ENCODE measurements around the gene ADCY7. TPM values are rescaled to one million over a fixed set of nuclear protein-coding genes. Genes with fewer than 3 reads are reported as not detected.

Gene ADCY7
- polyA plus RNA-seq, 1 experiment, result 13.2 TPM

DNA sequence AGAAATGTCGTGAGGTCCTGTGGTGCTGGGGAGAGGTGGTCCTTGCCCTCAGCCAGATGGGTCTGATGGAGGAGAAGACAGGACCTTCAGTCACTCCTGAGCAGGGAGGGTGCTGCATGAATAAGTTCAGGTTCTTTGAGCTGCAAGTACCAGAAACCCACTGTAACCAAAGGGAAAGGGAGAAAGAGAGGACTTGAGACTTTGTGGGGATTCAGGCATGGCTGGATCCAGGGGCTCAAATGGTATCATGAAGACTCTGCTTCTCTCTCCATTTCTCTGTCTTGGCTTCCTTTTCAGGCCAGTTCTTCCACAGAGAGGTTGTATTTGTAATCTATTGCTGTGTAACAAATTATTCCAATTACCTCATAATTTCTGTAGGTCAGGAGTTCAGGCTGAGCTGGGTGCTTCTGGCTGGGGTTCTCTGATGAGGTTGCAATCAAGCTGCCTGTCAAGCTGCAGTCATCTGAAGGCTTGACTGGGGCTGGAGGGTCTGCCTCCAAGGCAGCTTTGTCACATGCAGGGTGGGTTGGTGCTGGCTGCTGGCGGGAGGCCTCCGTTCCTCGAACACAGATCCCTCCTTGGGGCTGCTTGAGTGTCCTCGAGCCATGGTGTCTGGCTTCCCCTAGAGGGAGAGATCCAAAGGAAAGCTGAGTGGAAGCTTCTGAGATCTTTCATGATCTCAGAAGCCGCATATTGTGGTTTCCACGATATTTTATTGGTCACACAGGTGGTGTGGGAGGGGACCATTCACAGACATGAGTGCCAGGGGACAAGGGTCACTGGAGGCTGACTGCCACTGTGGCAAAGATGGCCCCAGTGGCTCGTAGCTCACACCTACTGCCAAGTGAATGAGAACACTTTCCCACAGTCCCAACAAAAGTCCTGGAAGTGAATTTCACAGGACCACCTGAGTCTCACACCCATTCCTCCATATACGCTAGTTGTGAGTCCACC, 5.9 kb upstream of the ADCY7 start:
- DNase-seq (ENCODE audit: low read depth), result no peak
- CTCF ChIA-PET, result interaction anchor here (0.6 to 1.6 kb wide), 2 partner anchors 10 to 14 kb away, joined by 3 to 6 read pairs; no protein-coding TSS in a partner anchor
- no peaks in the 10 kb centered on the region for H3K36me3 ChIP-seq (ENCODE audit: control insufficient read depth, insufficient read depth, low read length)
- H3K27me3 ChIP-seq (ENCODE audit: control insufficient read depth, insufficient read depth, low read length), result peaks cover 2% of the 10 kb centered on the region; the same call in 1 of the 2 replicates
- no peak overlapping the region for H3K4me3 ChIP-seq (ENCODE audit: low read depth, low read length)
- TF ChIP-seq, protein P1, sequence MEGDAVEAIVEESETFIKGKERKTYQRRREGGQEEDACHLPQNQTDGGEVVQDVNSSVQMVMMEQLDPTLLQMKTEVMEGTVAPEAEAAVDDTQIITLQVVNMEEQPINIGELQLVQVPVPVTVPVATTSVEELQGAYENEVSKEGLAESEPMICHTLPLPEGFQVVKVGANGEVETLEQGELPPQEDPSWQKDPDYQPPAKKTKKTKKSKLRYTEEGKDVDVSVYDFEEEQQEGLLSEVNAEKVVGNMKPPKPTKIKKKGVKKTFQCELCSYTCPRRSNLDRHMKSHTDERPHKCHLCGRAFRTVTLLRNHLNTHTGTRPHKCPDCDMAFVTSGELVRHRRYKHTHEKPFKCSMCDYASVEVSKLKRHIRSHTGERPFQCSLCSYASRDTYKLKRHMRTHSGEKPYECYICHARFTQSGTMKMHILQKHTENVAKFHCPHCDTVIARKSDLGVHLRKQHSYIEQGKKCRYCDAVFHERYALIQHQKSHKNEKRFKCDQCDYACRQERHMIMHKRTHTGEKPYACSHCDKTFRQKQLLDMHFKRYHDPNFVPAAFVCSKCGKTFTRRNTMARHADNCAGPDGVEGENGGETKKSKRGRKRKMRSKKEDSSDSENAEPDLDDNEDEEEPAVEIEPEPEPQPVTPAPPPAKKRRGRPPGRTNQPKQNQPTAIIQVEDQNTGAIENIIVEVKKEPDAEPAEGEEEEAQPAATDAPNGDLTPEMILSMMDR (IDR thresholded peaks at IDR 0.05; ENCODE audit: insufficient read depth, low read depth, low read length), result no peak
- POLR2A ChIA-PET, result no interaction called here

DNA sequence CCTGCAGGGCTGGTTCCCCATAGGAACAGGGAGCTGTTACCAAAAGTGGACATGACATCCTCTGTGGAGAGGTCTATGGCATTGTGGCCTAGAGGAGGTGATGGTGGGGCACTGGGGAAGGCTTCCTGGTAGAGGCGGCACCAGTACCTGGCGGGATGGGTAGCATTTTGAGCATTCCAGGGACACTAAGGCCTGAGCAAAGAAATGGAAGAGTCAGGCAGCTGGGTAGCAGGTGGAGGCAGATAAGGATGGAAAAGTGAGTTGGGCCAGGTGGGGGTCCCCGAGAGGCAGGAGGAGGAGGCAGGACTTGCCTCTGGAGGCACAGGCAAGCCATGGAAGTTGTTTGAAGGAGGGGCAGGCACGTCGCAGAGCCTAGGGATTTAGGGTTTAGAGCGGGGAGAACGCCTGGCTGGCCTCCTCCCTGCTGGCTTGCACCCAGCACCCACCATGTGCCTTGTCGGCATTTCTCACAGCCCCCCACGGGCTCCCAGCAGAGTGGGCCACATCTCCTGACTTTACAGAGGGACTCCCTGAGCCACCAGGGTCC, 5.1 kb upstream of the ADCY7 start:
- ChIA-PET CTCF (interaction anchor here (1.0 kb wide), 1 partner anchor 10 kb away, joined by 3 read pairs; no protein-coding TSS in a partner anchor), POLR2A (no interaction called here)
- Histone ChIP-seq H3K4me3 (ENCODE audit: low read depth, low read length) (no peak overlapping the region), H3K36me3 (ENCODE audit: control insufficient read depth, insufficient read depth, low read length) (no peaks in the 10 kb centered on the region), H3K27me3 (ENCODE audit: control insufficient read depth, insufficient read depth, low read length) (0 out of 2 replicates have a peak, but pooled peaks cover 1% of the 10 kb centered on the region)
- DNase-seq (ENCODE audit: low read depth), result no peak
- TF ChIP-seq, protein P1 (IDR thresholded peaks at IDR 0.05; ENCODE audit: insufficient read depth, low read depth, low read length), result no peak

DNA sequence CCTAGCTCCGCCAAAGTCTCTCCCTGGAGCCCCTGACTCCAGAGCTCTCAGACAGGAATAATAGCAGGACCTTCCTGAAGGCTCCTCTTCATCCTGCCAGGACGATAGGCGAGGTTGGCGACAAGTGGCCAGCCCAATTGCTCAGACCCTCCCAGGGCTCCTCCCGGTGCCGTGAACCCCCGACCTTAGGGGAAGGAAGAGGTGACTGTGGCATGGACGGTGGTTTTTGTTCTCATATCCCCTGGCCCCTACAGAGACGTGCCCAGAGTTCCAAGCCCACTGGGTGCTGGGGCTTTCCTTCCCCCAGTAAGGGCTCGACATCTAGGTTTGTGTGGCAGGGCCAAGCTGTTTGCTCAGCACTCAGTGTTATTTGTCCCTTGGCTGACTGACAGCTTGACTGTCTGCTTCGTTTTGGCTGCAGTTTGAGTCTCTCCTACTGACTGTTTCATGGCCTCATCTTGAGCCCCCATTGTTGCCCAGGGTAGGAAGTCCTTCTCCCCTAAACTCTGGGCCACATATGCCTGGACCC, 4.6 kb upstream of the ADCY7 start:
- TF ChIP-seq, protein P1 (IDR thresholded peaks at IDR 0.05; ENCODE audit: insufficient read depth, low read depth, low read length), result no peak
- H3K27me3 ChIP-seq (ENCODE audit: control insufficient read depth, insufficient read depth, low read length), result 0 out of 2 replicates have a peak, but pooled peaks cover 1% of the 10 kb centered on the region
- no peaks in the 10 kb centered on the region for H3K36me3 ChIP-seq (ENCODE audit: control insufficient read depth, insufficient read depth, low read length)
- no peak overlapping the region for H3K4me3 ChIP-seq (ENCODE audit: low read depth, low read length)
- CTCF ChIA-PET, result interaction anchor here (1.0 kb wide), 1 partner anchor 10 kb away, joined by 3 read pairs; no protein-coding TSS in a partner anchor
- no peak for DNase-seq (ENCODE audit: low read depth)
- POLR2A ChIA-PET, result no interaction called here

DNA sequence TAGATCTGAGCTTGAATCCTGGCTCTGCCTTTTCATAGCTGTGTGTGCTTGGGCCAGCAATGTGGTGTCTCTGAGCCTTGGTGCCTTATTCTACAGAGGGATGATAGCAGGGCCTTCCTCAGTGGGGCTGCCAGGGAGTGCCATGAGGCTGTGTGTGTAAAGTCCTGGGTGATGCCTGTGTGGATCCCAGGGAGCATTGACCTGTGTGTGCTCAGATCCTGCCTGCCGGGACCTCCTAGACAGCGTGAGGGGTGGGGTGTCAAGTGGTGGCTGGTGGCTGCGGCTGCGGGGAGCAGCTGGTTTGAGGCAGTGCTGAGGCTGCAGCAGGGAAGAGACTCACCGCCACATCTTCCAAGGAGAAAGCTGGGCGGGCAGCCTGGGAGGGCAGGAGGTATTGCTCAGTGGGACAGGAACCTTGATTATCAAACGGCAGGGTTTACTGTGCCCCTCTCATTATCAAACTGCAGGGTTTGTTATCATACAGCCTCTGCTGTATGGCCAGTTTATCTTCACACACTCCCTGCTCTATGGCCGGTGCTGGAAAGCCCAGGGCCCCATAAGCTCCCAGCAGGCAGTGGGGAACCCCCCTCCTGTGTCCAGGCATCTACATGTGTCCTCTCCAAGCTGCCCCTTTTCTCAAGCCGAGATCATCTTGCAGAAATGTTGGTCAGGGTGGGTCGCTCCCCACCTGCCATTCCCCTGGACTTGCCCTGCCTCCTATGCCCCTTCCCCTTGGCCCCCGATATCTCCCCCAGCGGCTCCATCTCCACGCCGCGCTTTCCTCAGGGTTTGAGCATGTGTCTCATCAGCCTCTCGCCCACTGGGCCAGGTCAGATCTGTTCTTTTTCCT, 3.1 kb upstream of the ADCY7 start:
- DNase-seq (ENCODE audit: low read depth), result no peak
- TF ChIP-seq, protein P1 (IDR thresholded peaks at IDR 0.05; ENCODE audit: insufficient read depth, low read depth, low read length), result no peak
- POLR2A ChIA-PET, result no interaction called here
- CTCF ChIA-PET, result no interaction called here
- H3K27me3 ChIP-seq (ENCODE audit: control insufficient read depth, insufficient read depth, low read length), result 0 out of 2 replicates have a peak, but pooled peaks cover 1% of the 10 kb centered on the region
- H3K4me3 ChIP-seq (ENCODE audit: low read depth, low read length), result no peak overlapping the region
- H3K36me3 ChIP-seq (ENCODE audit: control insufficient read depth, insufficient read depth, low read length), result no peaks in the 10 kb centered on the region

Measured in BJ (cell line).